Choroid plexus epithelial cell (primary cell): ENCODE measurements around the gene LAMC3.

Experiments
- DNase-seq: peaks from one replicate; pipeline ENCODE4 v3.0.0-alpha.2; 2010; ENCODE audit warnings: low read depth
- H3K4me3 ChIP-seq: 2 replicates; pipeline ENCODE4 v1.5.1; 2011; ENCODE audit warnings: low read depth, mild to moderate bottlenecking, control low read depth, low read length, moderate library complexity
- CTCF ChIP-seq: conservative IDR thresholded peaks from 2 replicates; pipeline ENCODE4 v1.5.1; 2011; ENCODE audit warnings: low read depth, mild to moderate bottlenecking, control low read depth, inconsistent platforms, low read length, moderate library complexity

Gene LAMC3

GRCh38 chr9:131048820-131049219 is 39.8 kb downstream of the LAMC3 start:
- H3K4me3 ChIP-seq = no peak overlapping the region
- DNase-seq = no peak
- TF ChIP-seq CTCF = no peak

GRCh38 chr9:131049829-131050715 is 41.1 kb downstream of the LAMC3 start:
- no peak for TF ChIP-seq CTCF
- no peak overlapping the region for H3K4me3 ChIP-seq
- DNase-seq = no peak

GRCh38 chr9:131050831-131051230 is 41.9 kb downstream of the LAMC3 start:
- H3K4me3 ChIP-seq = no peak overlapping the region
- TF ChIP-seq CTCF = no peak
- no peak for DNase-seq

GRCh38 chr9:131051592-131052517 is 42.9 kb downstream of the LAMC3 start:
- DNase-seq = no peak

GRCh38 chr9:131053896-131054295 is 44.9 kb downstream of the LAMC3 start:
- TF ChIP-seq CTCF = no peak
- no peak for DNase-seq
- H3K4me3 ChIP-seq = no peak overlapping the region

More at GRCh38 chr9:131051592-131052517, 42.9 kb downstream of the LAMC3 start:
- no peak overlapping the region for H3K4me3 ChIP-seq
- TF ChIP-seq CTCF = no peak

GRCh38 chr9:131056781-131057506 is 48.0 kb downstream of the LAMC3 start:
- DNase-seq = no peak
- no peak overlapping the region for H3K4me3 ChIP-seq
- TF ChIP-seq CTCF = no peak
